ENCODE results near the gene PRICKLE3. TPM values are rescaled to one million over a fixed set of nuclear protein-coding genes. Genes with fewer than 3 reads are reported as not detected.

PRICKLE3 gene
- total RNA-seq, 5 donors from 2014 or later (not counting 1 experiment from before 2014, with no cell fraction given) = 5.5 to 15.4 (median 12.6) TPM

GRCh38 chrX:49230500-49231232 lies 44.5 kb upstream of the PRICKLE3 start:
- peaks cover 0 to 8% of the 10 kb centered on the region in 2 donors for H3K27me3 Mint-ChIP-seq
- ATAC-seq (replicated peaks in 1 of 4) = peak; percentile 54 to 72 (median 68)
- Histone ChIP-seq H3K36me3 (ENCODE audit: control insufficient read depth in 2 of 2, extremely low read depth in 1 of 2, insufficient read depth in 1 of 2, low read length in 1 of 2) (no peaks in the 10 kb centered on the region), H3K27me3 (replicated peaks in 1 of 2; ENCODE audit: control insufficient read depth in 2 of 2, extremely low read depth in 1 of 2, insufficient read depth in 2 of 2, low read length in 1 of 2) (no peaks in the 10 kb centered on the region), H3K4me1 (ENCODE audit: control insufficient read depth in 1 of 2, extremely low read depth in 1 of 2, insufficient read depth in 2 of 2, low read length in 2 of 2) (peaks cover 0 to 25% of the 10 kb centered on the region in 2 experiments), H3K9me3 (no peaks in the 10 kb centered on the region), H3K27ac (ENCODE audit: low read length) (peak overlapping the region; percentile 80), H3K4me3 (ENCODE audit: control insufficient read depth in 1 of 2, extremely low read depth in 1 of 2, low read length in 1 of 2) (peak overlapping the region; percentile 44 to 45)
- H3K4me3 Mint-ChIP-seq = peak overlapping the region; percentile 73 to 79 (median 73)
- H3K27ac Mint-ChIP-seq = peak overlapping the region; percentile 87 to 89
- H3K36me3 Mint-ChIP-seq = no peaks in the 10 kb centered on the region
- ChIA-PET CTCF (interaction anchor here in 1 of 2 donors (1.4 kb wide), 1 partner anchor 40 kb away, joined by 4 read pairs; no protein-coding TSS in a partner anchor), POLR2A (no interaction called here)
- DNase-seq = peak; percentile 9 to 65 (median 33)
- no peaks in the 10 kb centered on the region for H3K9me3 Mint-ChIP-seq
- 1% methylated on average over 15 of the region's 44 CpGs for WGBS (ENCODE audit: insufficient coverage)
- H3K4me1 Mint-ChIP-seq = peaks cover 11 to 22% (median 14%) of the 10 kb centered on the region in 3 donors

- H3K9me3 Mint-ChIP-seq = no peaks in the 10 kb centered on the region
- H3K27ac ChIP-seq (ENCODE audit: low read length) = no peak overlapping the region
- H3K27me3 ChIP-seq (replicated peaks in 1 of 2; ENCODE audit: control insufficient read depth in 2 of 2, extremely low read depth in 1 of 2, insufficient read depth in 2 of 2, low read length in 1 of 2) = no peaks in the 10 kb centered on the region
- peaks cover 1 to 18% of the 10 kb centered on the region in 2 donors for H3K27me3 Mint-ChIP-seq
- POLR2A ChIA-PET = no interaction called here
- no peak overlapping the region for H3K4me3 Mint-ChIP-seq
- ATAC-seq (replicated peaks in 1 of 4) = no peak
- peaks cover 0 to 22% of the 10 kb centered on the region in 2 experiments for H3K4me1 ChIP-seq (ENCODE audit: control insufficient read depth in 1 of 2, extremely low read depth in 1 of 2, insufficient read depth in 2 of 2, low read length in 2 of 2)
- 82% methylated on average over 4 of the region's 17 CpGs for WGBS (ENCODE audit: insufficient coverage)
- H3K4me1 Mint-ChIP-seq = peaks cover 10 to 18% (median 11%) of the 10 kb centered on the region in 3 donors
- CTCF ChIA-PET = no interaction called here
- no peaks in the 10 kb centered on the region for H3K36me3 Mint-ChIP-seq
- no peaks in the 10 kb centered on the region for H3K9me3 ChIP-seq
- no peak overlapping the region for H3K27ac Mint-ChIP-seq
- H3K36me3 ChIP-seq (ENCODE audit: control insufficient read depth in 2 of 2, extremely low read depth in 1 of 2, insufficient read depth in 1 of 2, low read length in 1 of 2) = no peaks in the 10 kb centered on the region
- no peak overlapping the region for H3K4me3 ChIP-seq (ENCODE audit: control insufficient read depth in 1 of 2, extremely low read depth in 1 of 2, low read length in 1 of 2)
- DNase-seq = no peak
Observed at GRCh38 chrX:49228185-49228584, 42.0 kb upstream of the PRICKLE3 start.

GRCh38 chrX:49227726-49228125 lies 41.6 kb upstream of the PRICKLE3 start:
- ChIA-PET POLR2A (no interaction called here), CTCF (no interaction called here)
- Mint-ChIP-seq H3K4me3 (no peak overlapping the region), H3K4me1 (peaks cover 10 to 18% (median 11%) of the 10 kb centered on the region in 3 donors), H3K27ac (no peak overlapping the region), H3K27me3 (peaks cover 3 to 20% of the 10 kb centered on the region in 2 donors), H3K9me3 (no peaks in the 10 kb centered on the region), H3K36me3 (no peaks in the 10 kb centered on the region)
- no peaks in the 10 kb centered on the region for H3K27me3 ChIP-seq (replicated peaks in 1 of 2; ENCODE audit: control insufficient read depth in 2 of 2, extremely low read depth in 1 of 2, insufficient read depth in 2 of 2, low read length in 1 of 2)
- no peaks in the 10 kb centered on the region for H3K9me3 ChIP-seq
- no peak for ATAC-seq (replicated peaks in 1 of 4)
- H3K27ac ChIP-seq (ENCODE audit: low read length) = no peak overlapping the region
- H3K36me3 ChIP-seq (ENCODE audit: control insufficient read depth in 2 of 2, extremely low read depth in 1 of 2, insufficient read depth in 1 of 2, low read length in 1 of 2) = no peaks in the 10 kb centered on the region
- WGBS (ENCODE audit: insufficient coverage) = 100% methylated on average over 2 of the region's 2 CpGs
- H3K4me3 ChIP-seq (ENCODE audit: control insufficient read depth in 1 of 2, extremely low read depth in 1 of 2, low read length in 1 of 2) = no peak overlapping the region
- peaks cover 0 to 22% of the 10 kb centered on the region in 2 experiments for H3K4me1 ChIP-seq (ENCODE audit: control insufficient read depth in 1 of 2, extremely low read depth in 1 of 2, insufficient read depth in 2 of 2, low read length in 2 of 2)
- no peak for DNase-seq

GRCh38 chrX:49226946-49227345 lies 40.8 kb upstream of the PRICKLE3 start:
- no peaks in the 10 kb centered on the region for H3K9me3 Mint-ChIP-seq
- no CpG with 5 or more reads among the region's 9 CpGs for WGBS (ENCODE audit: insufficient coverage)
- no peaks in the 10 kb centered on the region for H3K36me3 Mint-ChIP-seq
- H3K36me3 ChIP-seq (ENCODE audit: control insufficient read depth in 2 of 2, extremely low read depth in 1 of 2, insufficient read depth in 1 of 2, low read length in 1 of 2) = no peaks in the 10 kb centered on the region
- POLR2A ChIA-PET = no interaction called here
- H3K27ac Mint-ChIP-seq = no peak overlapping the region
- H3K4me1 ChIP-seq (ENCODE audit: control insufficient read depth in 1 of 2, extremely low read depth in 1 of 2, insufficient read depth in 2 of 2, low read length in 2 of 2) = peaks cover 0 to 22% of the 10 kb centered on the region in 2 experiments
- CTCF ChIA-PET = no interaction called here
- H3K27me3 ChIP-seq (replicated peaks in 1 of 2; ENCODE audit: control insufficient read depth in 2 of 2, extremely low read depth in 1 of 2, insufficient read depth in 2 of 2, low read length in 1 of 2) = no peaks in the 10 kb centered on the region
- H3K27me3 Mint-ChIP-seq = peaks cover 3 to 21% of the 10 kb centered on the region in 2 donors
- ATAC-seq (replicated peaks in 1 of 4) (no peak), DNase-seq (no peak)
- H3K9me3 ChIP-seq = no peaks in the 10 kb centered on the region
- H3K4me1 Mint-ChIP-seq = peaks cover 10 to 18% (median 11%) of the 10 kb centered on the region in 3 donors
- H3K27ac ChIP-seq (ENCODE audit: low read length) = no peak overlapping the region
- no peak overlapping the region for H3K4me3 Mint-ChIP-seq
- H3K4me3 ChIP-seq (ENCODE audit: control insufficient read depth in 1 of 2, extremely low read depth in 1 of 2, low read length in 1 of 2) = no peak overlapping the region

GRCh38 chrX:49225858-49226257 lies 39.7 kb upstream of the PRICKLE3 start:
- Histone ChIP-seq H3K4me1 (ENCODE audit: control insufficient read depth in 1 of 2, extremely low read depth in 1 of 2, insufficient read depth in 2 of 2, low read length in 2 of 2) (peaks cover 0 to 11% of the 10 kb centered on the region in 2 experiments), H3K9me3 (no peaks in the 10 kb centered on the region), H3K4me3 (ENCODE audit: control insufficient read depth in 1 of 2, extremely low read depth in 1 of 2, low read length in 1 of 2) (no peak overlapping the region), H3K27ac (ENCODE audit: low read length) (no peak overlapping the region), H3K36me3 (ENCODE audit: control insufficient read depth in 2 of 2, extremely low read depth in 1 of 2, insufficient read depth in 1 of 2, low read length in 1 of 2) (no peaks in the 10 kb centered on the region), H3K27me3 (replicated peaks in 1 of 2; ENCODE audit: control insufficient read depth in 2 of 2, extremely low read depth in 1 of 2, insufficient read depth in 2 of 2, low read length in 1 of 2) (no peaks in the 10 kb centered on the region)
- Mint-ChIP-seq H3K27ac (no peak overlapping the region), H3K4me1 (peaks cover 4 to 10% (median 7%) of the 10 kb centered on the region in 3 donors), H3K36me3 (no peaks in the 10 kb centered on the region), H3K9me3 (no peaks in the 10 kb centered on the region), H3K4me3 (no peak overlapping the region), H3K27me3 (peaks cover 3 to 25% of the 10 kb centered on the region in 2 donors)
- DNase-seq (no peak), ATAC-seq (replicated peaks in 1 of 4) (no peak)
- no CpG with 5 or more reads among the region's 14 CpGs for WGBS (ENCODE audit: insufficient coverage)
- ChIA-PET CTCF (no interaction called here), POLR2A (no interaction called here)

- no peak for ATAC-seq (replicated peaks in 1 of 4)
- peaks cover 3 to 21% of the 10 kb centered on the region in 2 donors for H3K27me3 Mint-ChIP-seq
Observed at GRCh38 chrX:49221868-49222267, 35.7 kb upstream of the PRICKLE3 start.

More at GRCh38 chrX:49221868-49222267, 35.7 kb upstream of the PRICKLE3 start:
- Mint-ChIP-seq H3K9me3 (no peaks in the 10 kb centered on the region), H3K27ac (no peak overlapping the region), H3K4me1 (peaks cover 0 to 4% (median 0%) of the 10 kb centered on the region in 3 donors), H3K36me3 (no peaks in the 10 kb centered on the region), H3K4me3 (no peak overlapping the region)
- ChIA-PET CTCF (no interaction called here), POLR2A (no interaction called here)
- Histone ChIP-seq H3K36me3 (ENCODE audit: control insufficient read depth in 2 of 2, extremely low read depth in 1 of 2, insufficient read depth in 1 of 2, low read length in 1 of 2) (no peaks in the 10 kb centered on the region), H3K4me3 (ENCODE audit: control insufficient read depth in 1 of 2, extremely low read depth in 1 of 2, low read length in 1 of 2) (no peak overlapping the region), H3K4me1 (ENCODE audit: control insufficient read depth in 1 of 2, extremely low read depth in 1 of 2, insufficient read depth in 2 of 2, low read length in 2 of 2) (no peaks in the 10 kb centered on the region), H3K9me3 (no peaks in the 10 kb centered on the region), H3K27me3 (replicated peaks in 1 of 2; ENCODE audit: control insufficient read depth in 2 of 2, extremely low read depth in 1 of 2, insufficient read depth in 2 of 2, low read length in 1 of 2) (no peaks in the 10 kb centered on the region), H3K27ac (ENCODE audit: low read length) (no peak overlapping the region)
- WGBS (ENCODE audit: insufficient coverage) = no CpG with 5 or more reads among the region's 2 CpGs
- DNase-seq = no peak

Measured in T-cell (primary cell).